HG03378 (cell line): Measurements from ENCODE around the gene COPG2.

ENCODE experiments used
- ATAC-seq: cut with Tn5 transposase; IDR thresholded peaks from one replicate; pipeline ENCODE4 v1.9.1; 2021; ENCODE audit warnings: mild to moderate bottlenecking, moderate library complexity; ENCODE audit not compliant: unreplicated experiment

The COPG2 gene

DNA sequence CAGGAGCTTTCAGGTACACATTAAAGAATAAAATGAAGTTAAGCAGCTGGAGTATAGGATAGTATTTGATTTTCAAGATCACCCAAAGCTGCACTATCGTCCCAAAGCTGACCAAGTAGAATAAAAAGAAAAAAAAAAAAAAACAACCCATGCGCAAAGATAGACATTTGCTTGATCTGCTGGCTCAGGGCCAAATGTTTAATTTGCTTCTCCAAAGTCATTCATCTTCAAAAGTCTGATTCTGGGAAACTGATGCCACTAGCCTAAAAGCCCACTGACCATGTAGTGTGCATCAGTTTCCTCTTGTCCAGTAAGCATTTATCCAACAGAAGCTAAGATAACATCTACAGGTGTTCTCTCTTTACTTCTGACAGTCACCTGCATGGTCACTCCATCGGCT is 162.2 kb downstream of the COPG2 start:
- no peak for ATAC-seq

GRCh38 chr7:130505753-130506152 is 162.8 kb downstream of the COPG2 start:
- no peak for ATAC-seq

DNA sequence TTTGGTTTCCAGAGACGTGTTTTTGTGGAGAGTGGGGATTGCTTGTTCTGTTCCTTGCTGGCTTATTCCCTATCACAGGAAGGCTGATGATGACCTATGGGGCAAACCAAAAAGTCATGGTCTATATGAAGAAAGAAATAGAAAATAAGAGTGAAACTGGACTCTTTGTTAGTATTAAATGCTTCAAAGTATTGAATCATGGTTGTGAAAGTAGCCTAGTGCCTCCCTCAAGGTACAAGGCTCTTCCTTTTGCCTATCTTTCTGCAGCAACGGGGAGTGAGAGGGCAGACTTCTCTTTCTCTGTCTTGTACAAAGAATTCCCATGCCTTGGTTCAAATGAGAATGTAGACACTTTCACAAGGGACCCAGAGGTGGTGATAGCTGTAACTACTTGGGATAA is 167.6 kb downstream of the COPG2 start:
- no peak for ATAC-seq

GRCh38 chr7:130500463-130500862 is 168.1 kb downstream of the COPG2 start:
- ATAC-seq, result no peak

DNA sequence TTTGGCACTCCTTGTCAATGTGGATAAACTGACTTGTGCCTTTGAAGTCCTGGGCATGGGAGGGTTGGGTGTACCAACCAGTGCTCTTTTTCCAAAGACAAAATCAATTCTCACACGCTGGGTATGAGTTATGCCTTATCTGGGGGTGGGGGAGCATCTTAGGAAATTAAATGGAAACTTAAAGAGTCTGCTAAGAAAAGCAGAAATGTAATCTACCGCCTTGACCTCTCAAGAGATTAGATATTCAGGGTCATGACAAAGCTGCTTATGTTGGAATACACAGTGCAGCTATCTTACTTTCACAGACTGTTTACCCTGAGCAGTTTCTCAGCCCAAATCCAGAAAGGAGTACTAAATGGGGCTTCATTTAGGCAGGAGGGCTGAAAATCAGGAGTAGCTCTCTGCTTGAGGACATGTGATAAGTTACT is 174.1 kb downstream of the COPG2 start:
- ATAC-seq, result no peak

GRCh38 chr7:130493275-130493873 is 175.2 kb downstream of the COPG2 start:
- no peak for ATAC-seq

DNA sequence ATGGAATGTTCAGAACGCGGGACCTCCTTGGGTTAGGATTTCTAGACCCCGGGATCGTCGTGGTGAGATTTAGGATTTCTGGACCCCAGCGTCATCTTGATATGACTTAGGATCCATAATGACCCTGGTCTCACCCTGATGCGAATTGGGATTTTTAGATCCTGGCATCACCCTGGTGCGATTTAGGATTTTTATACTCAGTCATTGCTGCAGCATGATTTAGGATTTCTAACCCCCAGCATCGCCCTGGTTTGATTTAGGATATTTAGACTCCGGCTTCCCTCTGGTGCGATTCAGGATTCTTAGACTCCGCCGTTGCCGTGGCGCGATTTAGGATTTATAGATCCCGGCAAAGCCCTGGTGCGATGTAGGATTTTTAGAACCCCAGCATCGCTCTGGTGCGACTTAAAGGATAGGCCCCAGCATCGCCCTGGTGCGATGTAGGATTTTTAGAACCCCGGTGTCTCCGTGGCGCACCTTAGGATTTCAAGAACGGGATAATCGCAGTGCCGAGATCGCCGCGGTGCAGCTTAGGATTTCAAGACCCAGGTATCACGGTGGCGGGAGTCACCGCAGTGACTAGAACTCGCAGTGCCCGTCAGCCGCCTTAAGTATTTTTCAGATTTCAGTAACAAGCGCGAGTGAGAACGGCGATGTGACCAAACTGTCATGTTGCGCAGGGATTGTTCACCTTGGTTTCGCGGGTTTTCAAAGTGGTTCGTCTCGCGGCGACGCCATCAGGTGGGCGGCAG is 175.8 kb downstream of the COPG2 start:
- ATAC-seq, result no peak

GRCh38 chr7:130491841-130492522 is 176.6 kb downstream of the COPG2 start, which contains the start of gene MEST:
Gene MEST, plus strand, starts transcription at chr7:130492085. Its CDS starts 229 bp downstream, at chr7:130492314.
- no peak for ATAC-seq

DNA sequence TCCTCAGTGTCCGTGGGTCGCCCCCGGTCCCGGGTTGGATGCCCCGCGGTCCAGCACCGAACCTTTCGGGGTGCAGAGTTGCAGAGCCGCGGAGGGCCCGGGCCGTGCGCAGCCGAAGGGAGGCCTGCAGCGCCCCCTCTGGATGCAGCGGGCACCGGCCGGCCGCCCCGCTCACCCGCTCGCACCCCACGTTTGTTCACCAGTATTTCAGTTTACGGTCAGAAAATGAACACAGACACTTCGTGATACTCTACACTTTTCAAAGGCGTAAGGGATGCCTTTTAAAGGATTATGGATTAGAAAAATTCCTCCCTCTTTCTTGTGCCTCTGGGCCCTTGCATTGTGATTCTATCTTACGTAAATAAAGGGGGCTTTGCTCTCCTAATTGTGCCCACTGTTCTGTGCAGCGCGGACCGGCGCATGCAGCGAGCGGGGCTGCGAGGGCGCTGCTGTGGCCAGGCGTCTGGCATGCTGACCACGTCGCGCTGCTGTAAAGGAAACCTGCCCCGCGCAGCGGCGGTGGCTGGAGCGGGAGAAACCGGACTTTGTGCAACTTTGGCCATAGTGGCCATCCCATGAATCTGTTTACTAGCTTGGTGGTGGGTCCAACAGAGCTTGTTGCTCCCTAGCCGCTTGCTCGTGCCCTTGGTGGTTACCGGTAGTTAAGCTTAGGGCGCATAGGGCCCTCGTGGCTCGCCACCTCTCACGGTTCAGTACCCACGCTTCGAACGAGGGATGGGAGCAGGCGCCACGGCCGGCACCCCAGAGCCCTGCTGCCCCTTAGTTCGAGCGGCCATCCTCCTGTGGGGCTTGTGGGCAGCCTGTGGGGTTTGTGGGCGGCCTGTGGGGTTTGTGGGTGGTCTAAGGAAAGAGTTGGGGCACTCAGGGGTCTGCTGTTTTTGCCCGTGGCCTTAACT is 177.4 kb downstream of the COPG2 start:
- no peak for ATAC-seq

- no peak for ATAC-seq
Measured at GRCh38 chr7:130490311-130490791, 178.2 kb downstream of the COPG2 start.

- no peak for ATAC-seq
Measured at GRCh38 chr7:130489140-130489983, 179.2 kb downstream of the COPG2 start.

- no peak for ATAC-seq
Measured at GRCh38 chr7:130488392-130489139, 180.0 kb downstream of the COPG2 start.

DNA sequence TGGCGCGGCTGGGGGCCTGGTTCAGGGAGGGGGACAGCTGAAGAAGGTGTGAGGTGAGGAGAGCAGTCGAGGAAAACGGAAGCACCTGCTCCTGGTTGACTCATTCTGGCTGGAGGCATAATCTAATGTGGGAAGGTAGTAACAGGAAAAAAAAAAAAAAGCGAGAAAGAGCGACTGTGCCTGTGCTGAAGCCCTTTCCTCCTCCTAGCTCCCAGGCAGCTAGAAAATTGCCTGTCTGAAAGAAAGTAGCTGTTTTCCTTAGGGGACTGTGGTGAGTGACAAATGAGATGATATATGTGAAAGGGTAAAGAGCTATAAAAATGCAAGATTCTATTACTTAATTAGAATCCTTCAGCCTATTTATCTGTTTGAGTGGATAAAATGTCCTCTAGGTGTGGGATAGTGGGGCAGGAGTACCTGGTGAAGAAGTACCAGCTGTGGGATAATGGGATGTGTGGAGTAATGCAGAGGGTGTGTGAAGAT is 181.6 kb downstream of the COPG2 start:
- ATAC-seq, result no peak

GRCh38 chr7:130486114-130486953 is 182.2 kb downstream of the COPG2 start:
- no peak for ATAC-seq

DNA sequence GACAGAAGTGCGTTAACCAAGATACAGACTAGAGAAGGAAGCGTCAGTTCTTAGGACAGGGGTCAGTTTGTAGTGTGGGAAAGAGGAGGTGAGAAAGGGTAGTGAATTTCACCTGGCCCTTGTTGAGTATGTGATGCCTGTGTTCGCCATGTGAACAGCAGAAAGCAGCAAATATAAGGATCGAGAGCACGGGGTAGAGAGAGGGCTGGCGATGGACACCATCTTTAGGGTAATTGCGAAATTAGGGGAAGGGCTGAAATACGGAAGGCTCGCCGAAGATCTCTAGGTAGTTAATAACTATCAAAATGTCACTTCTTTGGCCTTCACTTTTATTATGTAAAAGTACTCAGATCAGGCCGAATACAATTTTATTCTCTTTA is 182.8 kb downstream of the COPG2 start:
- no peak for ATAC-seq

DNA sequence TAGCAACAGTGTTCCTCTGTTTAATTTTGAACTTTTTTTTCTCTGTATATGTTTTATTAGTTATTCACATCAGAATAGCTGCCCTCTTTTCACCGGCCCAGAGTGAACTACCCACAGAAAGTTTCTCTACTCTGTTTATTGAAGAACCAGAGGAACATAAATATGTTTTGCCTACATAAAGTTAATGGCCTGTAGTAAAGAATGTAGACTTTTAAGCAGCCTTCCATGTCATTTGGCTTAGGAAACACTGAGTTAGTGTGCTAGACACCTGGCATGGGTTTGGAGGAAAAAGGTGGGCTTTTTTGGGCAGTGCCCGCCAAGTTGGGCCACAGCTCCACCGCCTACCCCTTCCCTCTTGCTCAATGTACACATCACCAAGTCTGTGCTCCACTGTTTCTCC is 185.5 kb downstream of the COPG2 start:
- no peak for ATAC-seq

DNA sequence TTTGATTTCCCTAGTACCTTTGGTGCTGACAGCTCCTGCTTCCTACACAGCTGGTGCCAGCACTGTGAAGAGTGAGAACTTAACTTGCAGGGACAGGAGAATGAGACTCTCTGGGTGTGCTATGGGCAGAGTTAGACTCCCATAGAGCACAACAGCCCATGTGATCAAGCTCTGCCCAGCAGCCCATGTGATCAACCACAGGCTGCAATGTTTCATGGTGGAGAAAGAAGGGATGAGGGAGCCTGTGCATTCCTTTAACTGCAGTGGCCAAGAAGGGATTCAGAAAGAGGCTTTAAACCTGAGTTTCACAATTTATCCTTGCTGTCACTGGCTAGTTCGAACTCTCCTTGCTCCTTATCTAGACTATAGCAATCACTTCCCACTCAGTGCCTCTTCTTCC is 186.7 kb downstream of the COPG2 start:
- no peak for ATAC-seq

GRCh38 chr7:130479716-130480400 is 188.7 kb downstream of the COPG2 start:
- ATAC-seq, result no peak
